ENCODE data around the gene ATG2B.

ATG2B gene

GRCh38 chr14:96345669-96346068 is 17.5 kb downstream of the ATG2B start:
- Histone ChIP-seq H3K23ac (ENCODE audit: low read depth, low read length, poor library complexity) (no peak overlapping the region), H3K4me1 (ENCODE audit: control insufficient read depth in 2 of 2, insufficient read depth in 1 of 2, low read depth in 1 of 2, low read length in 2 of 2) (no peaks in the 10 kb centered on the region), H3K27ac (replicated peaks; ENCODE audit: low read length) (no peak overlapping the region), H3K4me2 (ENCODE audit: insufficient read depth, low read length, poor library complexity, severe bottlenecking) (no peak overlapping the region), H2AFZ (ENCODE audit: low read length) (no peak overlapping the region), H2AK5ac (ENCODE audit: low read depth, low read length) (no peak overlapping the region), H2BK5ac (ENCODE audit: low read length) (no peak overlapping the region), H2BK15ac (ENCODE audit: low read length) (no peak overlapping the region), H3K36me3 (replicated peaks in 1 of 2; ENCODE audit: control insufficient read depth in 2 of 2, insufficient read depth in 2 of 2, low read length in 2 of 2) (peaks cover 0 to 14% of the 10 kb centered on the region in 2 donors), H3K18ac (ENCODE audit: low read length) (no peak overlapping the region), H2BK120ac (ENCODE audit: low read depth, low read length) (no peak overlapping the region), H3K79me1 (ENCODE audit: low read depth, low read length) (peaks cover 2% of the 10 kb centered on the region), H3K4ac (ENCODE audit: low read length) (no peak overlapping the region), H3K9ac (ENCODE audit: low read depth, low read length, poor library complexity) (no peak overlapping the region), H3K4me3 (ENCODE audit: low read length in 2 of 2) (no peak overlapping the region), H2BK12ac (ENCODE audit: low read length) (no peak overlapping the region), H4K8ac (ENCODE audit: low read depth, low read length) (no peak overlapping the region), H3K27me3 (ENCODE audit: control insufficient read depth in 3 of 3, insufficient read depth in 3 of 3, low read depth in 1 of 3, low read length in 3 of 3) (no peaks in the 10 kb centered on the region), H3K9me3 (replicated peaks in 1 of 2; ENCODE audit: control insufficient read depth in 2 of 2, insufficient read depth in 1 of 2, low read depth in 1 of 2, low read length in 2 of 2) (no peaks in the 10 kb centered on the region), H4K91ac (ENCODE audit: low read depth, low read length, poor library complexity) (no peak overlapping the region), H3K14ac (ENCODE audit: low read length) (no peak overlapping the region)
- WGBS, 2 donors (ENCODE audit: extremely low coverage in 2 of 2, insufficient read length in 2 of 2, insufficient replicate concordance in 1 of 2), result no CpG with 5 or more reads among the region's 2 CpGs
- DNase-seq (ENCODE audit: low spot score), result no peak

GRCh38 chr14:96341323-96341722 is 21.8 kb downstream of the ATG2B start:
- no peak overlapping the region for H2BK5ac ChIP-seq (ENCODE audit: low read length)
- H3K18ac ChIP-seq (ENCODE audit: low read length), result no peak overlapping the region
- no peaks in the 10 kb centered on the region for H3K4me1 ChIP-seq (ENCODE audit: control insufficient read depth in 2 of 2, insufficient read depth in 1 of 2, low read depth in 1 of 2, low read length in 2 of 2)
- no peak overlapping the region for H3K4me2 ChIP-seq (ENCODE audit: insufficient read depth, low read length, poor library complexity, severe bottlenecking)
- H2BK15ac ChIP-seq (ENCODE audit: low read length), result no peak overlapping the region
- H3K27ac ChIP-seq (replicated peaks; ENCODE audit: low read length), result no peak overlapping the region
- no peaks in the 10 kb centered on the region for H3K27me3 ChIP-seq (ENCODE audit: control insufficient read depth in 3 of 3, insufficient read depth in 3 of 3, low read depth in 1 of 3, low read length in 3 of 3)
- H3K36me3 ChIP-seq (replicated peaks in 1 of 2; ENCODE audit: control insufficient read depth in 2 of 2, insufficient read depth in 2 of 2, low read length in 2 of 2), result peaks cover 0 to 46% of the 10 kb centered on the region in 2 donors
- no peak overlapping the region for H3K4ac ChIP-seq (ENCODE audit: low read length)
- no peak overlapping the region for H4K8ac ChIP-seq (ENCODE audit: low read depth, low read length)
- H2AFZ ChIP-seq (ENCODE audit: low read length), result no peak overlapping the region
- no peaks in the 10 kb centered on the region for H3K79me1 ChIP-seq (ENCODE audit: low read depth, low read length)
- no CpG with 5 or more reads among the region's 3 CpGs for WGBS, 2 donors (ENCODE audit: extremely low coverage in 2 of 2, insufficient read length in 2 of 2, insufficient replicate concordance in 1 of 2)
- no peak overlapping the region for H3K4me3 ChIP-seq (ENCODE audit: low read length in 2 of 2)
- no peak overlapping the region for H2BK120ac ChIP-seq (ENCODE audit: low read depth, low read length)
- no peak overlapping the region for H2BK12ac ChIP-seq (ENCODE audit: low read length)
- no peak overlapping the region for H2AK5ac ChIP-seq (ENCODE audit: low read depth, low read length)
- H3K9me3 ChIP-seq (replicated peaks in 1 of 2; ENCODE audit: control insufficient read depth in 2 of 2, insufficient read depth in 1 of 2, low read depth in 1 of 2, low read length in 2 of 2), result peaks cover 0 to 10% of the 10 kb centered on the region in 2 donors
- no peak overlapping the region for H3K23ac ChIP-seq (ENCODE audit: low read depth, low read length, poor library complexity)
- no peak overlapping the region for H3K9ac ChIP-seq (ENCODE audit: low read depth, low read length, poor library complexity)
- DNase-seq (ENCODE audit: low spot score), result no peak
- H4K91ac ChIP-seq (ENCODE audit: low read depth, low read length, poor library complexity), result no peak overlapping the region
- H3K14ac ChIP-seq (ENCODE audit: low read length), result no peak overlapping the region

DNA sequence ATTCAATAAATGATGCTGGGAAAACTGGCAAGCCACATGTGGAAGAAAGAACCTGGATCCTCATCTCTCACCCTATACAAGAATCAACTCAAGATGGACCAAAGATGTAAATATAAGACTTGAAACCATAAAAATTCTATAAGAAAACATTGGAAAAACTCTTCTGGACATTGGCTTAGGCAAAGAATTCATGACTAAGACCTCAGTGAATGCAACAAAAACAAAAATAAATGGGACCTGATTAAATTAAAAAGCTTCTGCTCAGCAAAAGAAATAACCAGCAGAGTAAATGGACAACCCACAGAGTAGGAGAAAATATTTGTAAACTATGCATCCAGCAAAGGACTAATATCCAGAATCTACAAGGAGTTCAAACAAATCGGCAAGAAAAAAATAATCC is 24.6 kb downstream of the ATG2B start:
- Histone ChIP-seq H2BK12ac (ENCODE audit: low read length) (no peak overlapping the region), H2AK5ac (ENCODE audit: low read depth, low read length) (no peak overlapping the region), H3K4ac (ENCODE audit: low read length) (no peak overlapping the region), H3K4me2 (ENCODE audit: insufficient read depth, low read length, poor library complexity, severe bottlenecking) (no peak overlapping the region), H3K23ac (ENCODE audit: low read depth, low read length, poor library complexity) (no peak overlapping the region), H3K9ac (ENCODE audit: low read depth, low read length, poor library complexity) (no peak overlapping the region), H3K18ac (ENCODE audit: low read length) (no peak overlapping the region), H4K91ac (ENCODE audit: low read depth, low read length, poor library complexity) (no peak overlapping the region), H2BK120ac (ENCODE audit: low read depth, low read length) (no peak overlapping the region), H3K9me3 (replicated peaks in 1 of 2; ENCODE audit: control insufficient read depth in 2 of 2, insufficient read depth in 1 of 2, low read depth in 1 of 2, low read length in 2 of 2) (peaks cover 0 to 10% of the 10 kb centered on the region in 2 donors), H3K27ac (replicated peaks; ENCODE audit: low read length) (no peak overlapping the region), H2AFZ (ENCODE audit: low read length) (no peak overlapping the region), H4K8ac (ENCODE audit: low read depth, low read length) (no peak overlapping the region), H3K14ac (ENCODE audit: low read length) (no peak overlapping the region), H3K36me3 (replicated peaks in 1 of 2; ENCODE audit: control insufficient read depth in 2 of 2, insufficient read depth in 2 of 2, low read length in 2 of 2) (peaks cover 0 to 46% of the 10 kb centered on the region in 2 donors), H3K4me1 (ENCODE audit: control insufficient read depth in 2 of 2, insufficient read depth in 1 of 2, low read depth in 1 of 2, low read length in 2 of 2) (no peaks in the 10 kb centered on the region), H2BK15ac (ENCODE audit: low read length) (no peak overlapping the region), H2BK5ac (ENCODE audit: low read length) (no peak overlapping the region), H3K79me1 (ENCODE audit: low read depth, low read length) (no peaks in the 10 kb centered on the region), H3K27me3 (ENCODE audit: control insufficient read depth in 3 of 3, insufficient read depth in 3 of 3, low read depth in 1 of 3, low read length in 3 of 3) (no peaks in the 10 kb centered on the region), H3K4me3 (ENCODE audit: low read length in 2 of 2) (no peak overlapping the region)
- WGBS, 2 donors (ENCODE audit: extremely low coverage in 2 of 2, insufficient read length in 2 of 2, insufficient replicate concordance in 1 of 2), result no CpG with 5 or more reads among the region's 1 CpG
- DNase-seq (ENCODE audit: low spot score), result no peak

DNA sequence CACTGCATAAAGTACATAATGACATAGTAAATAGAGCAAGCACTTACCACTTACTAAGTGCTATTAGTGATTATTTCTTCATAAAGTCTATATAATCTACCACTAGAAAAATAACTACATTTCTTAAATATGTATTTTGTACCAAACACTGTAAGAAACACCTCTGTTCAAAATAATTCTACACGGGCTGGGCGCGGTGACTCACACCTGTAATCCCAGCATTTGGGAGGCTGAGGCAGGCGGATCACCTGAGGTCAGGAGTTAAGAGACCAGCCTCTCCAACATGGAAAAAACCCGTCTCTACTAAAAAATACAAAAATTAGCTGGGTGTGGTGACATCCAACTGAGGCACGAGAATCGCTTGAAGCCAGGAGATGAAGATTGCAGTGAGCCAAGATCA is 38.9 kb downstream of the ATG2B start:
- DNase-seq (ENCODE audit: low spot score), result no peak
- Histone ChIP-seq H2BK120ac (ENCODE audit: low read depth, low read length) (no peak overlapping the region), H3K4me2 (ENCODE audit: insufficient read depth, low read length, poor library complexity, severe bottlenecking) (no peak overlapping the region), H3K14ac (ENCODE audit: low read length) (no peak overlapping the region), H3K9ac (ENCODE audit: low read depth, low read length, poor library complexity) (no peak overlapping the region), H3K27ac (replicated peaks; ENCODE audit: low read length) (no peak overlapping the region), H4K91ac (ENCODE audit: low read depth, low read length, poor library complexity) (no peak overlapping the region), H3K4me1 (ENCODE audit: control insufficient read depth in 2 of 2, insufficient read depth in 1 of 2, low read depth in 1 of 2, low read length in 2 of 2) (no peaks in the 10 kb centered on the region), H3K4me3 (ENCODE audit: low read length in 2 of 2) (no peak overlapping the region), H3K18ac (ENCODE audit: low read length) (no peak overlapping the region), H3K27me3 (ENCODE audit: control insufficient read depth in 3 of 3, insufficient read depth in 3 of 3, low read depth in 1 of 3, low read length in 3 of 3) (peaks cover 0 to 2% (median 0%) of the 10 kb centered on the region in 3 experiments), H3K9me3 (replicated peaks in 1 of 2; ENCODE audit: control insufficient read depth in 2 of 2, insufficient read depth in 1 of 2, low read depth in 1 of 2, low read length in 2 of 2) (no peaks in the 10 kb centered on the region), H3K36me3 (replicated peaks in 1 of 2; ENCODE audit: control insufficient read depth in 2 of 2, insufficient read depth in 2 of 2, low read length in 2 of 2) (peaks cover 2 to 65% of the 10 kb centered on the region in 2 donors), H3K23ac (ENCODE audit: low read depth, low read length, poor library complexity) (no peak overlapping the region), H2BK12ac (ENCODE audit: low read length) (no peak overlapping the region), H4K8ac (ENCODE audit: low read depth, low read length) (no peak overlapping the region), H3K79me1 (ENCODE audit: low read depth, low read length) (no peaks in the 10 kb centered on the region), H2AK5ac (ENCODE audit: low read depth, low read length) (no peak overlapping the region), H2BK15ac (ENCODE audit: low read length) (no peak overlapping the region), H2AFZ (ENCODE audit: low read length) (no peak overlapping the region), H2BK5ac (ENCODE audit: low read length) (no peak overlapping the region), H3K4ac (ENCODE audit: low read length) (no peak overlapping the region)
- no CpG with 5 or more reads among the region's 7 CpGs for WGBS, 2 donors (ENCODE audit: extremely low coverage in 2 of 2, insufficient read length in 2 of 2, insufficient replicate concordance in 1 of 2)

Data from neuronal stem cell (in vitro differentiated cells).